Lung microvascular endothelial cell (primary cell): ENCODE results near the gene KRTAP4-12. TPM values are rescaled to one million over a fixed set of nuclear protein-coding genes. Genes with fewer than 3 reads are reported as not detected.
"Not testable (repeated sequence)": the region's sequence is repeated elsewhere in the genome, so short reads cannot be mapped to it uniquely, and the experiment has no call there.

ENCODE experiments used
- DNase-seq, 2 donors: peaks; one replicate each; pipeline versions ENCODE4 v3.0.0 to v3.0.0-alpha.2; 2010; ENCODE audit warnings: low read depth in 2 of 2
- total RNA-seq: library from RNA; depleted of rRNA; stranded (reverse); fragments of >200 nt; gene quantifications from 2 replicates; pipeline ENCODE4 v1.2.1, GENCODE V29; 2014

Gene KRTAP4-12
- total RNA-seq, 1 donor from 2014 or later, result not detected

GRCh38 chr17:41126412-41126811 is 2.4 kb upstream of the KRTAP4-12 start:
- DNase-seq, result no peak

- no peak for DNase-seq
Measured at GRCh38 chr17:41125064-41125463, 1.1 kb upstream of the KRTAP4-12 start.

- DNase-seq, result not testable (repeated sequence)
Measured at GRCh38 chr17:41123292-41123990, 541 bp downstream of the KRTAP4-12 start.

- DNase-seq, result no peak
Measured at GRCh38 chr17:41121742-41122141, 2.2 kb downstream of the KRTAP4-12 start.

GRCh38 chr17:41119696-41120690 is 4.0 kb downstream of the KRTAP4-12 start:
- peak; percentile 25 to 62 for DNase-seq

GRCh38 chr17:41118721-41119120 is 5.3 kb downstream of the KRTAP4-12 start:
- DNase-seq, result no peak

- not testable (repeated sequence) for DNase-seq
Measured at GRCh38 chr17:41117846-41118386, 6.1 kb downstream of the KRTAP4-12 start, which contains the start of gene KRTAP4-11. Gene KRTAP4-11, minus strand, starts transcription at chr17:41118373. Its CDS starts 58 bp downstream, at chr17:41118315.

GRCh38 chr17:41116297-41116696 is 7.7 kb downstream of the KRTAP4-12 start:
- DNase-seq, result no peak

GRCh38 chr17:41111151-41111885 is 12.7 kb downstream of the KRTAP4-12 start:
- no peak for DNase-seq

- DNase-seq, result not testable (repeated sequence)
Measured at GRCh38 chr17:41108728-41109386, 15.1 kb downstream of the KRTAP4-12 start.

- no peak for DNase-seq
Measured at GRCh38 chr17:41107941-41108450, 16.0 kb downstream of the KRTAP4-12 start.

- not testable (repeated sequence) for DNase-seq
Measured at GRCh38 chr17:41105347-41105746, 18.6 kb downstream of the KRTAP4-12 start, which contains the start of gene KRTAP4-9. Gene KRTAP4-9, plus strand, starts transcription at chr17:41105389. Its CDS starts 0 bp downstream, at chr17:41105389.

GRCh38 chr17:41104386-41105038 is 19.5 kb downstream of the KRTAP4-12 start:
- peak in 1 of 2 donors; percentile 24 for DNase-seq

GRCh38 chr17:41103896-41104295 is 20.1 kb downstream of the KRTAP4-12 start:
- no peak for DNase-seq

GRCh38 chr17:41101586-41102259 is 22.3 kb downstream of the KRTAP4-12 start, which contains the start of gene KRTAP4-16:
Gene KRTAP4-16, minus strand, starts transcription at chr17:41102209. Its CDS starts 0 bp downstream, at chr17:41102209.
- no peak for DNase-seq

- DNase-seq, result peak; percentile 46 to 48
Measured at GRCh38 chr17:41099682-41100480, 24.1 kb downstream of the KRTAP4-12 start.

- DNase-seq, result no peak
Measured at GRCh38 chr17:41098481-41098880, 25.5 kb downstream of the KRTAP4-12 start.

- DNase-seq, result no peak
Measured at GRCh38 chr17:41098042-41098441, 25.9 kb downstream of the KRTAP4-12 start, which contains the start of gene KRTAP4-8. Gene KRTAP4-8, minus strand, starts transcription at chr17:41098142. Its CDS starts 58 bp downstream, at chr17:41098084.
